UCSD-AML1 (cell line): ENCODE measurements around the gene ITGB3BP.
"Not testable (repeated sequence)": the region's sequence is repeated elsewhere in the genome, so short reads cannot be mapped to it uniquely, and the experiment has no call there.

ENCODE experiments used
- DNase-seq: peaks from one replicate; lab custom pipeline; 2025; ENCODE audit not compliant: unreplicated experiment; lab: John Stamatoyannopoulos, UW

Gene ITGB3BP

DNA sequence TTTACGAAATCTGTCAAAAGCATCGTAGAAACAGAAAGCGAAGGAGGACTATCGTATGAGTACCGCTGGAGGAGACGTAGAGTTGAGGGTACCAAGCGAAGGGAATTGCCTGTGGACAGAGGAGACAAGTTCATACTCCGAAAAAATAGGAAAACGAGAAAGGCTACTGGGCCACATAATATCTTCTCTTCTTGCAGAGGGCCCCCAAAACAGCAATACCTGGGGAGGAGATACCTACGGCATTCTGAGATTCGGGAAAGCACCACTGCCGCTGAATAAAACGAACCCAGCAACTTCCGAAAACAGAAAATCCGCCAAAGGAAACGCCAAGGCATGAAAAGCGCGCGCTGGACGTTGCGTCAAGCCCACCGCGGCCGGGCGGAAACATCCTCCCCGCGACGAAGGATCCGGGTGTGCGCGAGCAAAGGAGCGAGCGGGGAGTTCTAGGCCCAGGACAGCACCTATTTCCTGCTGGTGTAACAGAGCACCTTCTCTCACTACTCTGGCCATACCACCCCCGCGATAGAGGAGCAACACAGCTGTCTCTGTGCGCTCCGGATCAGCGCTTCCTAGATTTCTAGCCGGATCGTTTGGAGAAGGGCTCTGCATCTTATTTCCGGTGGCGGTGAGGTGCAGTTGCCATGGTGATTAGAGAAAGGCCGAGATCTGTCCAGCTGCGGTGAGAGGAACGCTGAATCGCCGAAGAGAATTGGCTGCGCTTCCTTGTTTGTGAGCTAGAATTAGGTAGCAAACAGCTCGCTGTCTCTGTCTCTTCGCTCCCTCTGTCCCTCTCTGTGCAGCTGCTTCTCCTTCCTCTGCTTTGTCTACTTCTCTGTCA, at the start of gene ITGB3BP, which contains the start of gene EFCAB7:
TSS of gene ITGB3BP (minus strand) at position 335 of the 838 bp plus-strand sequence. CDS start at position 243, 92 bp downstream.
TSS of gene EFCAB7 (plus strand) at position 635 of the 838 bp plus-strand sequence. CDS start 2,048 bp downstream, outside the sequence.
- peak; percentile 94 for DNase-seq

- DNase-seq, result not testable (repeated sequence)
These were observed 49.7 kb upstream of the ITGB3BP start for GRCh38 chr1:63572686-63573085.

DNA sequence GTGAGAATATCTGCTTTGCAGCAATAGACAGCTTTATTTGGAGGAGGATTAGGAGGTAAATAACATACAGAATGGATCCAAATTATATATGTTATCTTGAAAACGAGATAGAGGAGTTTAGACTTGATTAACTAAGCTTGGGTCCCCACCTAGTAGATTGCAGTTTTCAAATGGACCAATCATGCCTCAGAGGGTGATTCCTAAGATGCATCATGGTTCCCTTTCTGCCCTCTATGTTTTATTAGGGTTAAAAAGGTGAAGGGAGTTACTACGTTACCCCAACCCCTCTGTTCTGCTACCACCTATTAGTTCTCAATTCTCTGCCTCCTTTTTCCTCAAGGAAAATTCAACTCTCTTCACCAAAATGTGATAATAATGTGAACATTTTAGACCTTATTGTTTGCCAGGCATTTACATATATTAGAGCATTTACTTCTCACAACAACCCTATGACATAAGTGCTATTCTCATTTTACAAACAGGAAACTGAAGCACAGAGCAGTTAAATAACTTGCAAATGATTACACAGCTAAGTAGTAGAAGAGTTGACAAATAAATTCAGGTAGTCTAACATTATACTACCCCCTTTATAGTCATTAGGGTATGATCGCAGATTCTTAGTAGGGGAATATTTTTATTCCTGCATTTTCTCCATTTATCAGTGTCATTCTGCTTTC, 46.8 kb upstream of the ITGB3BP start:
- DNase-seq, result no peak

DNA sequence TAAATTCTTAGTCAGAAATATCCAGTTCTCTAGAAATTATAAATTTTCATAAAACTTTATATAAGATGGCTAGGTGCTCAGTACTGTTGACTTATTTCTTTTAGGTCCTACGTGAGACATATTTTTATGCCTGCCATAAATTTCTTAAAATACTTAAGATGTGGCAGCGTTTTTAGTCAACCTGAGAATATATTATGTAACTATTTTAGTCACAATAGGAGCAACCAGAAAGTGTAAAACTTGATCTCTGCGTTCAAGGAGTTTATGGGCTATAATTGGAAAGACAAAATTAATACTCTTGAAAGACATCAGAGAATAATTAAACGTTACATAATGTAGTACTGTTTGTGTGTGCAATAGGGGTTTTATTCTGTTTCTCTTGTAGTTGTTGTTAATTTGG, 46.0 kb upstream of the ITGB3BP start:
- no peak for DNase-seq

GRCh38 chr1:63563745-63564144, 40.7 kb upstream of the ITGB3BP start:
- DNase-seq, result no peak

- no peak for DNase-seq
These were observed 36.3 kb upstream of the ITGB3BP start for GRCh38 chr1:63559357-63559756.

GRCh38 chr1:63557365-63557987, 34.5 kb upstream of the ITGB3BP start:
- no peak for DNase-seq

- DNase-seq, result no peak
These were observed 32.5 kb upstream of the ITGB3BP start for GRCh38 chr1:63555480-63555879.

DNA sequence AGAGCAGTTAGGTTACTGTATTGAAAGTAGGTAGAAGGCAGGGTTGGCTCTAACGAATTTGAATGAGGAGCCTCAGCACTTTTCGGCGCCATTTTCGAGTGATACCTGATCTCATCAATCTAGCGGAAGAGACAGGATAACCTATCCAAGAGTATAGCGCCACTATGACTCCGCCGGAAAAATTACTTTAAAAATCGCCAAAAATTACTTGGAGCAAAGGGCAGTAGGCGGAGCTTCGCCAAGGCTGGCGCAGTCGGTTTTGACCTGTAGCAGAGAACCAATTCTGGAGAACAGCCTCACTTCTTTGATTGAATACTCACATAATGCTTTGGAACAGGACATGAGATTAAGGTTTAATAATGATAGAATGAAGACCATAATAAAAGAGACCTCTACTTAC, 25.9 kb upstream of the ITGB3BP start:
- no peak for DNase-seq

DNA sequence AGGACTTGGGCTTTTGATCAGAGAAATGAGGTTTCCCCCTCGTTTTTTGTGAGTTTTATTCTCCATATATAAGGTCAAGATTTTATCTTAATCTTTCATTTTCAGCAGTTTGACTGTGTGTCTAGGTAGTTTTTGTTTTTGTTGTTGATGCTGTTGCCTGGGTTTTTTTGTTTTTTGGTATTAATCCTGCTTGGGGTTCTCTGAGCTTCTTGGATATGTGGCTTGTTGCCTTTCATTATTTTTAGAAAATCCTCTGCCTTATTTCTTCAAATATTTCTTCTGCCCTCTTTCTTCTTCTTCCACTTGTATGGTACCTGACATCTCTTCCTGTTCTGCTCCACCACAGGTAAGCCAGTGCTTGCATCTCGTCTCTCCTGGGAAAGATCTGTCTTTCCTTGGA, 25.3 kb upstream of the ITGB3BP start:
- DNase-seq, result no peak

DNA sequence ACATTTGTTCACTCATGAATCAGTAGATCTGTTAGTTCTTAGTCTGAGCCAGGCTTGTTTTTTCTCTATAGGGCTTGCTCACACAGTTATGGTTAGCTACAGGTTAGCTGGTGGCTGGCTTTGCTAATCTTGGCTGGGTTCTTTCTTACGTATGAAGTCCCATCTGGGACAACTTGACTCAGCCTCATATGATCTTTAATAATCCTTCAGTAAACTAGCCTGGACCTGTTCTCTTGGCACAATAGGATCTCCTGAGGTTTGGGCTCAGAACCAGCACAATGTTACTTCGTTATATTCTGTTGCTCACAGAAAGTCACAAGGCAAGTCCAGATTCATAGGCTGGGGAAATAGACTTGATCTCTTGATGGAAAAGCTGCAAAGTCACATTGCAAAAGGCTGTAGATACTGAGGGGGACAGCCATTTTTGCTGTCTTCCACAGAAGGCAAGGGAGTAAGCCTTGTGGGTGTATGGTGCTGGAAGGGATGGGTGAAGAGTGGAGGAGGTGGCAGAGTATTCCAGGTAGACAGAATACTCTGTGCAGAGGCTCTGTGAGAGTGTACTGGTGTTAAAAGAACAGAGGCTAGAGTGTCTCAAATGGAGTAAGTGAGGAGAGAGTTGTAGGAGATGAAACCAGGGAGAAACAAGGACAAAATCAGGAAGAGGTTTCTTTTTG, 24.7 kb upstream of the ITGB3BP start:
- DNase-seq, result no peak

- no peak for DNase-seq
These were observed 22.8 kb upstream of the ITGB3BP start for GRCh38 chr1:63545780-63546179.

DNA sequence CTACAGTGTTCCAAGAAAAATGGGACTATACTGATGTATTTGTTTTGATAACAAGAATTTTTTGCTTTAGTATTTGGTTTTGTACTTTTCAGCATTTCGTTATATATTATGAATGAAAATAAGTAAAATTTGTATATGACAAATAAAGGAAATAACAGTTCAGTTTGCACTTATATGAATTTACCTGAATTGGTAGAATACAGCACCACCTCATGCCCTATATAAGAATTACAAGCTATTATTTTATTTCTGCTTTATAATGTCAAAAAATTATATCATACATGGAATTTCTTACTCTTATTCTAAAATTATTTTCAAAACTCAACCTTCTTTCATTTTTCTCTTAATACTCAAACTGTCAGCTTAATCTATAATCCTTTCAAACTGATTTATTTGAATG, 14.9 kb upstream of the ITGB3BP start:
- DNase-seq, result no peak

- no peak for DNase-seq
These were observed 14.0 kb upstream of the ITGB3BP start for GRCh38 chr1:63537006-63537405.

- DNase-seq, result no peak
These were observed 11.4 kb upstream of the ITGB3BP start for GRCh38 chr1:63534406-63534805.

GRCh38 chr1:63533931-63534330, 10.9 kb upstream of the ITGB3BP start:
- no peak for DNase-seq

- no peak for DNase-seq
These were observed 9.7 kb upstream of the ITGB3BP start for GRCh38 chr1:63532727-63533126.

GRCh38 chr1:63524201-63524600, 1.2 kb upstream of the ITGB3BP start:
- no peak for DNase-seq

GRCh38 chr1:63523738-63524137, 713 bp upstream of the ITGB3BP start:
- DNase-seq, result no peak

- DNase-seq, result no peak
These were observed 6.4 kb downstream of the ITGB3BP start for GRCh38 chr1:63516629-63517028.

DNA sequence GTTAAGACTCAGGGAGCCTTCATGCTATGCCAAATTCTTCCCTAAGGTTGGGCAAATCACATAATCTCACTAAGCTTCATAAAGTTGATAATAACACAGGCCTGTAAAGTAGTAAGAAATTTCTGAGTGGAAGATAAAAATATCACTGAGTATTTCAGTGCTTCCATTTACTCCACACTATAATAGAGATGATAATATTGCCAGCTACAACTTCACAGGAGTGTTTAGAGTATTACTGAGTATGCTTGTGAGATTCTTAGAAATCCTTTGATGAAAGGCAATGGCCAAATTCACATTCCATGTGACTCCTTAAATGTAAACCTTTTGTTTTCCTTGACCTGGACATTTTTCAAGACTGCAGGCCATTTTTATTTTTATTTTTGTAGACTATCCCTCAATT, 10.4 kb downstream of the ITGB3BP start:
- no peak for DNase-seq
